GM18907 (cell line): Measurements from ENCODE around the gene METRN.
A peak's percentile ranks its signal among the peaks of the same experiment; 100 is the strongest.

Source experiments
- ATAC-seq: cut with Tn5 transposase; IDR thresholded peaks from one replicate; pipeline ENCODE4 v1.9.1; 2021; ENCODE audit warnings: mild to moderate bottlenecking, moderate library complexity; ENCODE audit not compliant: unreplicated experiment

Gene METRN

GRCh38 chr16:714558-715476 is at the start of gene METRN:
TSS of gene METRN (plus strand) at chr16:715118. CDS start at chr16:715290, 172 bp downstream.
- ATAC-seq = peak; percentile 54

- no peak for ATAC-seq
Observed at GRCh38 chr16:666572-666971, 48.3 kb upstream of the METRN start.

- no peak for ATAC-seq
Observed at GRCh38 chr16:667113-667779, 47.7 kb upstream of the METRN start.

- ATAC-seq = peak; percentile 63
Observed at GRCh38 chr16:667780-668518, 47.0 kb upstream of the METRN start, which contains the start of gene RHOT2. TSS of gene RHOT2 (plus strand) at chr16:668132. CDS start at chr16:668200, 68 bp downstream.

GRCh38 chr16:668519-669171 is 46.3 kb upstream of the METRN start:
- no peak for ATAC-seq

GRCh38 chr16:669666-670065 is 45.3 kb upstream of the METRN start:
- no peak for ATAC-seq

- no peak for ATAC-seq
Observed at GRCh38 chr16:670485-671352, 44.2 kb upstream of the METRN start.

GRCh38 chr16:671353-672131 is 43.4 kb upstream of the METRN start:
- ATAC-seq = no peak

- ATAC-seq = no peak
Observed at GRCh38 chr16:672371-672770, 42.5 kb upstream of the METRN start.

GRCh38 chr16:672851-673250 is 42.1 kb upstream of the METRN start:
- no peak for ATAC-seq

GRCh38 chr16:673399-673991 is 41.4 kb upstream of the METRN start:
- no peak for ATAC-seq

- no peak for ATAC-seq
Observed at GRCh38 chr16:674214-674881, 40.6 kb upstream of the METRN start.

- no peak for ATAC-seq
Observed at GRCh38 chr16:674968-675883, 39.7 kb upstream of the METRN start, which contains the start of gene RHBDL1. TSS of gene RHBDL1 (plus strand) at chr16:675671. CDS start at chr16:675791, 120 bp downstream.

- ATAC-seq = no peak
Observed at GRCh38 chr16:675884-676564, 38.9 kb upstream of the METRN start.

GRCh38 chr16:676565-676902 is 38.4 kb upstream of the METRN start:
- no peak for ATAC-seq

GRCh38 chr16:676913-677312 is 38.0 kb upstream of the METRN start:
- ATAC-seq = no peak
